Muscle layer of duodenum (tissue), 2 donors: ENCODE results near the gene PXMP4.

ENCODE experiments used
- H3K27ac ChIP-seq: one replicate; pipeline ENCODE4 v1.7.0; 2013; ENCODE audit warnings: mild to moderate bottlenecking, low read length
- H3K27me3 ChIP-seq: one replicate; pipeline ENCODE4 v1.7.0; 2013; ENCODE audit warnings: low read depth, mild to moderate bottlenecking, control low read depth, low read length
- H3K36me3 ChIP-seq, 2 donors: one replicate each; pipeline ENCODE4 v1.7.0; 2013; ENCODE audit warnings: low read length in 2 of 2, control low read depth in 1 of 2, mild to moderate bottlenecking in 1 of 2; ENCODE audit not compliant: insufficient read depth in 2 of 2, control insufficient read depth in 1 of 2
- H3K4me1 ChIP-seq, 2 donors: one replicate each; pipeline ENCODE4 v1.7.0; 2013; ENCODE audit warnings: low read length in 2 of 2, mild to moderate bottlenecking in 2 of 2, control low read depth in 1 of 2, moderate library complexity in 1 of 2; ENCODE audit not compliant: insufficient read depth in 2 of 2, control insufficient read depth in 1 of 2
- H3K4me3 ChIP-seq, 2 donors: one replicate each; pipeline ENCODE4 v1.7.0; 2013; ENCODE audit warnings: low read length in 2 of 2, low read depth in 1 of 2, mild to moderate bottlenecking in 1 of 2
- H3K9me3 ChIP-seq, 2 donors: one replicate each; pipeline ENCODE4 v1.7.0; 2013; ENCODE audit warnings: low read length in 2 of 2, control low read depth in 1 of 2, mild to moderate bottlenecking in 1 of 2; ENCODE audit not compliant: control insufficient read depth in 1 of 2
- donor health status: healthy.

The PXMP4 gene

DNA sequence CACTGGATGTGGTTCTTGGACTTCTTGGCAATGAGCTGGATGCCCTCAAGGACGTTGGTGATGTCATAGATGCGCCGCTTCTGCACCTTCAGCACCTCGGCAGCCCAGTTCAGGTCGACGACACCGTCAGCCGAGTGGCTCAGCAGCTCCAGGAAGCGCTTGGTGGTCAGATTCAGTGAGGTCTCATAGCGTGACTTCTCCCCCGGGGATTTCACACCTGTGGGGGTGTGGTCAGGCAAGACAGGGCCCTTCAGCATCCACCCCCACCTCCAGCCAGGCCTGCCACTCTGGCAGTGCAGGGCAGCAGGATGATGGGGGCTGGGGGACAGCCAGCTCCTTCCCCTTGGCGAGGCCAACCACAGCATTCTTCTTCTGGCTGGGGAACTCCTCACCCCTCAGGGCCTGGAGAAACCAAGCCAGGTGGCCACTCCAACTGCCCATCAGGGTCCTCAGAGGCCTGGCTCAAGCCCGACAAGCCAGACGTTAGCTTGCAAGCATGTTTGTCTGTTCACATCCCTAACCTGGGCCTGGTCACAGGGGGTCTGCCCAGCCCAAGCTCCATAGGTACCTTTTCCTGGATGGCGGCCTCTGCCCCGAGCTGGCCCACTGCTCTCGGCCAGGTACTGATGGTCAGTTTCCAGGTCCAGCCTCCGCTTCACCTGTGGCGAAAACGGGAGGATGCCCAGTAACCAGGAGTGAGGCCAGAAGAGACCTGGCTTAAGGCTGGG lies 40.2 kb downstream of the PXMP4 start:
- H3K36me3 ChIP-seq = no peaks in the 10 kb centered on the region
- no peak overlapping the region for H3K27ac ChIP-seq
- H3K4me1 ChIP-seq = peaks cover 12 to 27% of the 10 kb centered on the region in 2 donors
- no peak overlapping the region for H3K4me3 ChIP-seq
- H3K9me3 ChIP-seq = no peaks in the 10 kb centered on the region
- no peaks in the 10 kb centered on the region for H3K27me3 ChIP-seq

DNA sequence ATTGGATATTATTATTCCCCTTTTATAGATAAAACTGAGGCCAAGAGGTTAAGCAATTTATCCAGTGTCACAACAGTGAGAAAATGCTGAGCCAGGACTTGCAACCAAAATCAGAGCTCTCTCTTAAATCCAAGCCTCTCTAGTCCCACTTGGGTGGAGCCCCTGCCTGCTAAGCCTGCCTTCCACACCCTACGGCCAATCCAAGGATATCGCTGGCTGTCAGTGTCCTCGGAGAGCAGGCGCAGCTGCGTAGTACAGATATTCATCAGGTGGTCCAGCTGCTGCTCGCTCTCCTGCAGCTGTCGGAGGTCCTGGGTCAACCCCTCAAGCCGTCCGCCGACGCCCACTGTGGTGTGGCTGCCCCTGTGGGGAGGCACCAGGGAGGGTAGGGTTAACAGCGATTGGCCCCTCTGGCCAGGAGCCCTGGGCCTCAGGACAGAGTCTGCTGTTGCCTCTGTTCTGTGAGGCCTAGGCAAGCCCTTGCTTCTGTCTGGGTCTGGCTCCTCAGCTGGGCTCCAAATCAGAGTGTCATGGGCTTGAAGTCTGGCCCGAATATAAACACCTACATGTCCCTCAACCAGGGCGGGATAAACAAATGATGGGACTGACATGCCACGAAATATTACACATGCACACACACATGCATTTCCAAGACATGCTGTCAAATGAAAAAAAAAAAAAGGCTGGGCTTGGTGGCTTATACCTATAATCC lies 42.0 kb downstream of the PXMP4 start:
- H3K27me3 ChIP-seq = no peaks in the 10 kb centered on the region
- H3K9me3 ChIP-seq = no peaks in the 10 kb centered on the region
- H3K27ac ChIP-seq = no peak overlapping the region
- H3K4me1 ChIP-seq = peaks cover 14 to 35% of the 10 kb centered on the region in 2 donors
- H3K36me3 ChIP-seq = no peaks in the 10 kb centered on the region
- no peak overlapping the region for H3K4me3 ChIP-seq

DNA sequence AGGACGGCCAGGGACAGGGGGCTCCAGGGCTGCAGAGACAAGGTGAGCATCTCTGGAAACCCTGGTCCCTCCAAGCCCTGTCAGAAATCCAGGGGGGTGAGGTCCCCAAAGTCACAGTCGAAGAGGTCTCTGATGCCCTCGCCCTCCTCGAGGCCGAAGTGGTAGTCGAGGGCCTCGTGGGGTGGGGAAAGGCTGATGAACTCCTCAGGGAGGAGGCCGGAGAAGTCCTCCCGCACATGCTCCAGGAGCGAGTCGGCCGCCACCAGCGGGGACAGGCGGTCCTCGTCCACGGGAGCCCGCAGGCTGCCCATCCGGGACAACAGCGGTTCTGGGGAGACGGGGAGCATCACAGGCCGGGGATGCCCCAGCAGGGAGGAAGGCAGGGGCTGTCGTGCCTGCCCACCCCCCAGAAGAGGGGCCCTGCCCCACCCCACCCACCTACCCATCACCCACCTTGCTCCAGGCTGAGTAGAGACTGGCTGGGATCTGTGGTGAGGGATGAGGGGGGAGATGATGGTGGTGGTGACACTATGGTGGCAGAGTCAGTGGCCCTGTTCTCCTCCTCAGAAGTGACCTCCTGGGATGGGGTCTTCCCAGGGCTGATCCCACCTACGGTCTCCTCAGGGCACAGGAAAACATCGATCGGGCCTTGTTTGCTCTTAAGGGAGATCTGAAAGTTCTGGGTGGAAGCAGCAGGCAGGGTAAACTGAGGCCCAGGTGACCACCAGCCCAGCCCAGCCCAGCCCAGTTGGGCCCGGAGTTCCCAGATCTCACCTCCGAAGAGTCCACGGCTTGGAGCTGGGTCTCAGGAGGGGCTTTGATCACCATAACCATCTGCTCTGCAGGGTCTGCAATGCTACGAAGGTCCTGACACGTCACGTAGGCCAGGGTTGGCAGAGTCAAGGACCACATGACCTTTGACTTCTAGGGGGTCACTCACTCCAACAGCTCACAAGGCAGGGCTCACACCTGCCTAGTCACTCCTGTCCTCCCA lies 43.2 kb downstream of the PXMP4 start:
- Histone ChIP-seq H3K36me3 (no peaks in the 10 kb centered on the region), H3K4me3 (no peak overlapping the region), H3K27ac (no peak overlapping the region), H3K9me3 (no peaks in the 10 kb centered on the region), H3K4me1 (peaks cover 20 to 45% of the 10 kb centered on the region in 2 donors), H3K27me3 (no peaks in the 10 kb centered on the region)

DNA sequence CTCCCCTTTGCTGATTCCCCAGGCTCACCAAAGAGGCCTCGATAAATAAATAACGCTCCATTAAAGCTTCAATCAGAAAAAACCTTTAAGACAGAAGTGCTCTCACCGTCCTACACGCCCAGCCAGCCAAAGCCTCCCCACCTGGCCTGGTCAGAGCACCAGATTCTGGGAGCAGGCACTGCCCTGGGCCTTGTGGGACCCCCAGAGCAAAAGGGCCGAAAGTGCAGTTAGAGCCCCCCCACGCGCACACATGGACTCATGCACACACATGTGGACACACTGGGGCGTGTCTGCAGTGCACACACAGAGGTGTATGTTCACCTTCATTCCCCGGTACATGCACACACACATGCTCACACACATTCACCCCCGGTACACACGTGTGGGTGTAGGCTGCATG lies 44.0 kb downstream of the PXMP4 start:
- H3K27ac ChIP-seq = peak overlapping the region; percentile 78

DNA sequence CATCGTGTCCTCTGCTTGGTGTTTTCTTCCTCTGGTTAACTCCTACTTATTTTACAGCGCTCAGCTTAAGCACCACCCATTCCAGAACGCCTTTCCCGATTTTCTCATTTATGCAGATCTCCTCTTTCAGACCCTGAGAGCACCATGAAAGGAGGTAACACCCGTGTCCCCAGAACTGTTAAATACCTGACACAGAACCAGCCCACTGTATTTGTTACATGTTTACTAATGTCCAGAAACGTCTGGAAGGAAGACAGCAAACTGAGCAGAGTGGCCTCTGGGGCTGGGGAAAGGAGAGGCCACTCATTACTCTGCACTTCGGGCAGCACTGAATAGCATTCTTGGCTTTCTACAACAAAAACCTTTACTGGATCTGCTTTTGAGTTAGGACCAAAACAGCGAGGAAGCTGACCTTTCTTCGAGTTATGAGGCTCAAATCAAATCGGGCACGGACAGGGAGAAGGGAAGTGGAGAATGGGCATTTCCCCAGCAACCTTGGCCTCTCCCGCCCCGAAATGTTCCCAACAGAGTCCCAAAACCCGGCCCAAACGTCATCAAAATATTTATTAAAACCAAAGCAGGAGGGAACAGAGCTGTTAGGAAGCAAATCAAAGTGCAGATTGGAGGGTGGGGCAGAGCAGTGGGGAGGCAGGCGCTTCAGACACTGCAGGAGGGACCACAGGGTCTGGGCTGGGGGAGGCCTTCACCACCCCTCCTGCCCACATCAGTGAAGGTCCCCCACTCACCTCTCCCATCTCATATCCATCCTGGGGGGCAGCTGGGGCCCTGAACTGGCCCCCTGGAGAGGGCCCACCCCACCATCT lies 44.8 kb downstream of the PXMP4 start:
- H3K27ac ChIP-seq = peak overlapping the region; percentile 78
- H3K36me3 ChIP-seq = peaks cover 0 to 4% of the 10 kb centered on the region in 2 donors
- no peaks in the 10 kb centered on the region for H3K9me3 ChIP-seq
- H3K4me3 ChIP-seq = peak overlapping the region; percentile 55 to 62
- peaks cover 20 to 45% of the 10 kb centered on the region in 2 donors for H3K4me1 ChIP-seq
- H3K27me3 ChIP-seq = no peaks in the 10 kb centered on the region

More for the DNA sequence above, 44.0 kb downstream of the PXMP4 start:
- peaks cover 20 to 45% of the 10 kb centered on the region in 2 donors for H3K4me1 ChIP-seq
- H3K36me3 ChIP-seq = peaks cover 0 to 2% of the 10 kb centered on the region in 2 donors
- H3K27me3 ChIP-seq = no peaks in the 10 kb centered on the region
- peak overlapping the region in 1 of 2 donors; percentile 55 for H3K4me3 ChIP-seq
- H3K9me3 ChIP-seq = no peaks in the 10 kb centered on the region

DNA sequence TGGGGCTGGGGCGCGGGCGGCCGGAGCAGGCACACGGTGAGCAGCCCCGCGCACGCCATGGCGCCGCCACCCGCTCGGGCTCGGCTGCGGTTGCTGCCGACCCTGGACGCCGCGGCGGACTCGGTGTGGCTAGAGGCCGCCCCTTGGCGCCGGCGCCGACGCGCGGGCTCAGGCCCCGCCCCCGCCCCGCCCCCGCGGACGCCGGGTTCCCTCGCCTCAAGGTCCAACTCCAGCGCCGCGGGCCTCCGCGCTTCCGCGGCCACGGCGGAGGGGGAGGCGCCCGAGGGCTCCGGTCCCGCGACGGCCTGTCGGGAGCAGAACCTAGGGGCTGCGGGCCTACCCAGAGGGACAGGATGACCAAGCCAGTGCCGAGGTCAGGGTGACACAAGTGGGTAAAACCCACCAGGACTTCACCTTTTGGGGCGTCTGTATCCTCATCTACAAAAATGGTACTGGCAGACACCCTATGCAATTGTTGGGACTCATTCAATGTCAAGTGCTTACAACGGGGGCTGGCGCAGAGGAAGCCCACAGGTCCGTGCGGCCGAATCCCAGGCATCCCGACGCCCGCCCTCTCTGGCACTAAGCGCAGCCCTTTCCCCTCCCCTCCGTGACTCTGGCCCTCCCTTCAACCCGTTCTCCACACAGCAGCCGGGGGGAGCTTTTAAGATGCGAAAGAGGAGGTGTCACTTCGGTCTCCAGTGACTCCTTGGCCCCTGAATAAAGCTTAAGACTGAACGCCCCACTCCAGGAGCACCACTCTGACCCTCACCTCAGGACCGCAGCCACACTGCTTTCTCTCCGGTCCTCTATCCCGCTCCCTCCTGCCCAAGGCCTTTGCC lies 45.6 kb downstream of the PXMP4 start, which contains the start of gene NECAB3:
TSS of gene NECAB3 (minus strand) at position 135 of the 842 bp plus-strand sequence. CDS start at position 59, 76 bp downstream.
- Histone ChIP-seq H3K36me3 (peaks cover 0 to 4% of the 10 kb centered on the region in 2 donors), H3K9me3 (no peaks in the 10 kb centered on the region), H3K4me3 (peak within 1 kb of the TSS; percentile 68 to 70), H3K4me1 (peaks cover 20 to 45% of the 10 kb centered on the region in 2 donors), H3K27ac (peak within 1 kb of the TSS; percentile 78), H3K27me3 (no peaks in the 10 kb centered on the region)

DNA sequence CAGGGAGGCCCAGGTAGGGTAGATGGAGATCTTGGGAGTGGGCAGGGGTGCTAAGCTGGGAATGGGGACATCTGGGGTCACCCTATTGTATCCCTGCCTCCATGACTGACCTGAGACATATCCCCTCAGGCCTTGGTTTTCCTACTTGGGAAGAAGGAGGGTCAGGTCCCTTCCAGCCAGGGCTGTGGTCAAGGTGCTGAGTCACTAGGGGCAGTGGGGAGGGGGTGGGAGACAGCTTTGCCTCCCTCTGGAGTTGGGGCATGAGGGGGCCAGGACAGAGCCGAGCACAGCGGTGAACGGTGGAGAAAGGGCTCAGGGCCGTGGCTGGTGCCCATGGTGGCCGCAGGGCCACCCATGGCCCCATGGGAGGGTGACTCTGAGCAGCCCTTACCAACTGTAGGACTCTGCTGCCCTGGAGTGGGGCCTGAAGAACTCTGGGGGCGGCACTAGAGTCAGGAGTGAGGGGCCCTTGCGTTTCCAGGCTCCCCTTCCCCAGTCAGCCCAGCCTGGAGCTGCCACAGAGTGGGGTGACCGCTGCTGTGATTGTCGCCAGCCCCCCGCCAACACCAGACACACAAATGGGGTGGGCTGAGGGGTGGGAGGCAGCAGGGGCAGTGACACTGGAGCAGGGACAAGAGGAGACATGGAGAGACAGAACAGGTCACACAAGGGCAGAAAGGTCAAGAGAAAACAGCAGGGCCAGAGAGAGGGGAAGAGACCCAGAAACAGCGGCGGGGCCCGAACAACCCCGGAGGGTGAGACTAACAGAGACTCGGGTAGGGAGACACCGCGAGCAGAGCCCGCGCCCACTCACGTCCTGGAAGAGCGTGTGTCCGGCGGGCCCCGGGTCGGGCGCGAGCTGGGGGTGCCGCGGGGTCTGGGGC lies 46.5 kb downstream of the PXMP4 start:
- peaks cover 0 to 4% of the 10 kb centered on the region in 2 donors for H3K36me3 ChIP-seq
- H3K27ac ChIP-seq = peak overlapping the region; percentile 45
- H3K27me3 ChIP-seq = no peaks in the 10 kb centered on the region
- H3K9me3 ChIP-seq = no peaks in the 10 kb centered on the region
- peak overlapping the region; percentile 68 to 70 for H3K4me3 ChIP-seq
- peaks cover 20 to 45% of the 10 kb centered on the region in 2 donors for H3K4me1 ChIP-seq

DNA sequence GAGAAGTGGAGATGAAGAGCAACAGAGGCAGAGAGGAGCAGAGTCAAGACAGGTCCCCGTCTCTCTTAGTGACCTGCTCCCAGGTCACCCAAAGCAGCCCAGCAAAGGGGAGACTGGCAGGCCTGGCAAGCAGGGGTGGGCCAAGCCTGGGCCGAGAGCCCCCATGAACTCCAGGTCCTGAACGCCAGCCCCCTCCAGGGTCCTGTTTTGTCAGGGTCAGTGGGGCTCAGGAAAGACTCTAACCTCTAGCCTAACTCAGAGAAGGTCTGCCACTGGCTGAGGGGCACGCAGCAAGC lies 47.0 kb downstream of the PXMP4 start:
- Histone ChIP-seq H3K4me3 (peak overlapping the region; percentile 68 to 70), H3K36me3 (peaks cover 0 to 4% of the 10 kb centered on the region in 2 donors), H3K27ac (peak overlapping the region; percentile 45), H3K4me1 (peaks cover 20 to 48% of the 10 kb centered on the region in 2 donors), H3K27me3 (no peaks in the 10 kb centered on the region), H3K9me3 (no peaks in the 10 kb centered on the region)

DNA sequence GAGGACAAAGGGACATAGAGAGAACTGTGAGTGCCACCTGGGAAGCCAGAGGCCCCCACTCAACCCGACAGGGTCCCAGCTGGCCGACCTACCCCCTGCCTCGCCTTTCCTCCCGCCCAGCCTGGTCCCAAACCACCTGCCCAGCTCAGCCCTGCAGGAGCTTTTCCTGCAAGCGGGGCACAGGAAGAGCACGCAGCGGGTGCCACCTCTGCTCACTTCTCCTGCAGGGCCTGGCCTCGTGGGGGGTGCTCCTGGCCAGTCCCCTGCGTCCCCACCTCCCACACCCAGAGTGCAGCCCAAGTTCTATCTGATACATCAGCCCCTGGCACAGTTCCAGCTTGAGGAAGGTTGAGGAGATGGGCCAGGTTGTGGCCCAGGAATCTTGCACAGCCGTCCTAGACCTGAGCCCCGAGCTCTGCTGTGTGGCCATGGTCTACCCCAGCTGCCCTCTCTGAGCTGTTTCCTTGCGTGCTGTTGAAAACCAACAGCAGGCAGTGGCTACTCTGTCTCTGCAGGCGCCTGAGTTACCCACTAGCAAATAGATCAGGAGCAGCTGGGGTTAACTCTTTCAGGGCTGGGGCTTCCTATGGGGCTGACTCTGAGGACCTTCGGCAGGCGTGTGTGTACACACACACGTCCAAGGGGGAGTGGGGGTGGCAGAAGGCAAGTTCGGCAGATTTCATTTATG lies 47.5 kb downstream of the PXMP4 start:
- Histone ChIP-seq H3K27ac (no peak overlapping the region), H3K9me3 (no peaks in the 10 kb centered on the region), H3K4me3 (peak overlapping the region; percentile 68 to 70), H3K27me3 (no peaks in the 10 kb centered on the region), H3K36me3 (peaks cover 0 to 4% of the 10 kb centered on the region in 2 donors), H3K4me1 (peaks cover 20 to 51% of the 10 kb centered on the region in 2 donors)
